NCI-H524 (cell line): ENCODE results near the gene NECTIN1.

ENCODE experiments used
- DNase-seq, 2 experiments: peaks; one replicate each; lab custom pipeline; 2025; lab: John Stamatoyannopoulos, UW

Gene NECTIN1

DNA sequence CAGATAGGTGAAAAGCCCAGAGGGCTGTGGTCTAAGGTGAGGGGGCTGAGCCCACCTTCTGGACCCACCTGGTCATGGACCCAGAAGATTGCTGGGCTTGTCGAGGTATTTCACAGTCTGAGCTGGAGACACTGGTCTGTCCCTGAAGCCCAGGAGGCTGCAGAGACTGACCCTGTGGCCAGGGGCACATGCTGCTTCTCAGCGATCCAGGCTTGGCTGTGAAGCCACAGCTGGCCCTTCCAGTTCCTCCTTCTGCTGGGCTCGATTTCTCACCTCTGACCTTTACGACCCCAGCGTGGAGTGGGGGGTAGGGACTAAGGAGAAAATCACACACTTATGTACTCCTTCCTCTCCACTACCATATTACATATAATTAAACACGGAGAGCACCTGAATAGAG is 88.5 kb downstream of the NECTIN1 start:
- no peak for DNase-seq

DNA sequence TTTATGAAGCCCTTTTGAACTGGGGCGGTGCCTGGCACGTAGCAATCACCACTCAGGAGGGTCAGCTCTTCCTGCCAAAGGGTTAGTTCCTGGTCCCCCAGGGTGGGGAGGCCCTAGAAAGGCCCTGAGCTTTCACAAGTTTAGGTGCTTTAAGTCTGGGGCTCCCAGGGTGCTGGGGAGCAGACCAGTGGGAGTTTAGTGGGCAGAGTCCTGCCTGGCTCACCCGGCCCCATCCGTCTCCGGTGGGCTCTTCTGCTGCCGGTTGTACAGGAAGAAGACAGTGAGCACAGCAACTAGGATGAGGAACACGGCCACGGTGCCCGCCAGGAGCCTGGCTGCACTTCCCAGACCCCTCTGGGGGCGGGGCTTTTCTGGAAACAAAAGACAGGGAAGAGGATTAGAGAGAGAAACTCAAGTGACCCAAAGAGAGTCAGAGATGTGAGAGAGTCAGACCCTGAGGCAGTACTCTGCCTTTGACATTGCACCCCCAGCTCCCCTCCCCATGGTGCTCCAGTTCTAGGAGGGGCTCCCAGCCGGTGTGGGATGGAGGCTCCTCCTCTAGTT is 89.3 kb downstream of the NECTIN1 start:
- DNase-seq = no peak

DNA sequence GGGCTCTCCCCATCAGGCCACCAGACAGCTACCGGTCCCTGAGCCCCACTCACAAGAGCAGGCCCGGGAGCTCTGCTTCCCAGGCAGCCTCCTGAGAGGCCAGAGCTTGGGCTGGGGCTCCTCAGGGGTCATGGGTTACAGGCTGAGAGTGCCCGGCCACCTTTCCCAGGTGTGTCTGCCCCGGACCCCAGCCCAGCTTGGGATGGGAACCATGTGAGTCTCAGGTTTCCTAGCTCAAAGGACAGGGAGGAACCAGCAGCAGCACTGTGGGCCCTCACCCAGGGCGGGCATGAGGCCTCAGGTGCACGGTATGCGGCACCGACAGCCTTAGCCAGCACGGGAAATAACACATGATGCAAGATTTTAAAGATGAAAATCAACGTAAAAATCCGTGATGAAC is 90.1 kb downstream of the NECTIN1 start:
- no peak for DNase-seq

DNA sequence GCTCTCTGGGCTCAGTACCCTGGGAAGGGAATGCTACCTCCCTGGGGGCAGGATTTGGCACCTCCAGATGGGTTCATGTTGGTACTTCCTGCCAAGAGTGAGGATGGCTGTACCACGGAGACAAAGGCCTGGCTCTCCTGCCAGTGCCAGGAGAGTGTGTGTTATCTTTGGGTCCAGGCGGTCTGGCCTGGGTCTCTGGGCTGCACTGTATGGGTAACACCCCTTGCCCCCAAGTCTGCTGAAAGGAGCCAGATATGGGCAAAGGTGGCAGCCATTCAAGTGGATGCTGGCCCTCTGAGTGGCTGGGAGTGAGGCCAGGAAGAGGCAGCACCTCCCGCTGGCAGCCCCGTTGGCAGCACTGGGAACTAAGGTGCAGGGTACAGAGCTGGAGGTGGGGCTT is 91.5 kb downstream of the NECTIN1 start:
- DNase-seq = no peak

DNA sequence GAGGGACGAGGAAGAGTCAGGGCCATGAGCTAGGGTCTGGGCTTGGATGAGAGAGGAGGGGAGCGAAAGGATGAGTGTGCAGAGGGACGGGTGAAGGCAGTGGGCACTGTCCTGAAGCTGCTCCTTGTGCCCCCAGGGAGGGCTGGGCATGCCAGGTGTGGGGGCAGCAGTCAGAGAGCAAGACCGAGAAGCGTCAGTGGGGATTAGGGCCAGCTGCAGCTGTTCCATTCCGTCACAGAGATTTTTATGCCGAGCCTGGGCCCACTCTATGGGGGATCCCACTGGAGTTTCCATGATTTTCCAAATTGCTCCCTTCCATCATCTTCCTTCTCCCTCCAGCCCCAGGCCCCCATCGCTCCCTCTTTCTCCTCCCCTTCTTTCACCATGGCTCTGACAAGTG is 93.2 kb downstream of the NECTIN1 start:
- peak in 1 of 2 experiments; percentile 48 for DNase-seq

DNA sequence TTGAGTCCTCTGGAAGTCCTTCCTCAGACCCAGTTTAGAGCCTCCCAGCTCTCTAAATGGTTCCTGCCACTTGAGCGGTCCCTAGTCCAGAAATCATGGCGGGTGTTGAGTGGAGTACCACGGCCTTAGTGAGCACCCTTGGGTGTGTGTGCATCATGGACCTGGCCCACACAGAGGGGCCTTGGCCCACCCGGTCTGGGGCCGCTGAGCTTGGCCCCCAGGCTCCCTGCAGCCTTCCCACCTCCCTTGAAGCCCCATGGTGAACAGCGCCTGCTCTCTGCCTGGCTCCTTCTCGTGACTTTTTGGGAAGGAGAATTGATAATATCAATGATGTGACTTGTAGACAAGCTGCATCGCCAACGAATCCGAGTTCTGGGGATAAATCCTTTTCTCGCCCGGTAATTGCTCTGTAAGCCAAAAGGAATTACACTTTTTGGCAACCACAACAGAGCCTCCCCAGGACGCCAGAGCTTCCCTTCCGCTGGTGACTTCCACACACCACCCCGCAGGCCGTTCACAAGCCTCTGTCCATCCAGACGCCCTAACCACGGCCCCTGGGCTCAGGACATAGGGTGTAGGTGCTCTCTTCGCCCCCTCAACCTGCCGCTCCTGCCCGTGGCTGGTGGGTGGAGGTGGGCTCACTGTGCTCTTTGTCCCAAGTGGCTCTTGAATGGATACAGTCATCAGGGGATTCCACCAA is 93.8 kb downstream of the NECTIN1 start:
- DNase-seq = no peak

DNA sequence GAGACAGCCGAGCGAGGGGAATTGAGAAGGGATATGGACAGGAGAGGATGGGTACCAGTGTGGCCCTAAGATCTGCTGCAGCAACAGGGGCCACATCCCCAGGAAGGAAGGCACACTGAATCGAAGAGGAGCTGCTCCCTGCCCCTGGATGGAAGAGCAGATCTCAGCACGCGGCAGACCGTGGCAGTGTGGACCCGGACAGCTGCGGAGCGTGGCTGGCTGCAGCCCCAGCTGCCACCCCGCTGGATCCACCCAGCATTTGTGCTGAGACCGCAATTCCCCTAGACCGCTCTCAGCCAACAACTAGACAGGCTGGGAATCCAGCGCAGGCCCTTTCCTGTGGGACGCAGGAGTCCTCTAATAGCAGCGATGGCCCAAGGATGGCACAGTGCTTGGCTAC is 94.7 kb downstream of the NECTIN1 start:
- DNase-seq = peak in 1 of 2 experiments; percentile 38

DNA sequence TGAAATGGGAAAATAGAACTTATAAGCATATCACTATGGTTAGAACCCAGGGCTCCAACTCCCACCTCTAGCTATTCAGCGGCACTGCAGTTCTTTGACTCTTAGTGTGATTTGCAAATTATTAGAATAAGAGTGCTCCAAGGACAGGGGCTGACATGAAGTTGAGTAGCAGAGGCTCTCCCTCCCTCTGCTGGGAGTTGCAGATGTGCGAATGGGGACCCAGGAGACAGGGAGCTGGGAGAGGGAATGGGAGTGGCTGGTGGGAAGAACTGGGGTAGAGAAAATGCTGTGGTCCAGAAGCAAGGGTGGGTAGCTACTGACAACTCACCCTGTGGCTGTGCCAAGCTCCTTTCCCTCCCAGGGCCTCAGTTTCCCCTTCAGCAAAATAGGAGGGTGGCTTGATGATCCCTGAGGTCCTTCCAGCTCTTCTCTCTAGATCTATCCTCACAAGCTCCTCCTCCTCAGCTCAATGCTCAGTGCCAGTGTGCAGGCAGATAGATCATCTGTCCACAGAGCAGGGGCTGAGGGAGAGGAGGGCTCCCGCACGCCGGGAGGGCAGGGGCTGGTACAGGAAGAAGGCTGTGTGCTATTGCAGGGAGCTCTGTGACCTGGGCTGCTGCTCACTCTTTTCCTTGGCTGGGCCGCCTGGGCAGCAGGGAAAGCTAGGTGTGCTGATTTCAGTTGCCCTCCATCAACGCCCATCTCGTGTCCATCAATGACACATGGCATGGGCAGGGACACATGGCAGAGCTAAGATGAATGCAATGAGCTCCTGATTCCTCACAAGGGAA is 99.0 kb downstream of the NECTIN1 start:
- DNase-seq = no peak

DNA sequence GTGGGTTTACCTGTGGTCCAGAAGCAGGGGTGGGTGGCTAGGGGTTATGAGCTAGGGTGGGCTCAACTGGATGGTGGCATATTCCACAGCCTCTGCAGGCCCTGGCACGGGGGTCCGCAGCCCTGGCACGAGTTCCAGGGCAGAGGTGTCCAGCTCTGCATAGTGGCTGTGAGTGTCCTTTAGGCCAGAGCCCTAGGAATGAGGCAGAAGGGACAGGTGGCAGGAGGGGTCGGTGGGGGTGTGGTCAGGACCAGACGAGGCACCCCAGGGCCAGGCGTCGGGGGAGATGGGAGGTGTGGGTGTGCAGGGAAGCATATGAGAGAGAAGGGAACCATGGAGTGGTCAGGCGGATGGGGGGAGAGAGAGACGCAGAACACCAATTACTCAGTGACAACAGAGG is 99.9 kb downstream of the NECTIN1 start:
- DNase-seq = no peak

DNA sequence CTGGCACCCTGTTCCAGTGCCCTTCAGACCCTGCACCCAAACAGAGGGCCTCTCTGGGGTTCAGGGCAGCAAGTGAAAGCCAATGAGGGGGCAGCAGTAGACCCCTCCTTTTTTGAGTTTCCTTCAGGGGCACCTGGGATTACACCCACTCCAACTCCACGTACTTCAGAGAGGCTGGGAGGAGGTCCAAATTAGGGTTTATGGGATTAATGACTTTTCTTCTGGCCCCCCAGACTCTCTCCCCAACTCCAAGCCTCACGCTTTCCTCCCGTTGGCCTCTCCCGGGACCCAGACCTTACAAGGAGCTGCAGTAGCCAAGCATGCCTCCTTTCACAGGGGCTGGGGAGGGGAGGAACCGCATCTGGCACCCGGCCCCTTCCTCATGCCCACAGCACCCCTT is 101.7 kb downstream of the NECTIN1 start:
- peak; percentile 82 to 87 for DNase-seq

DNA sequence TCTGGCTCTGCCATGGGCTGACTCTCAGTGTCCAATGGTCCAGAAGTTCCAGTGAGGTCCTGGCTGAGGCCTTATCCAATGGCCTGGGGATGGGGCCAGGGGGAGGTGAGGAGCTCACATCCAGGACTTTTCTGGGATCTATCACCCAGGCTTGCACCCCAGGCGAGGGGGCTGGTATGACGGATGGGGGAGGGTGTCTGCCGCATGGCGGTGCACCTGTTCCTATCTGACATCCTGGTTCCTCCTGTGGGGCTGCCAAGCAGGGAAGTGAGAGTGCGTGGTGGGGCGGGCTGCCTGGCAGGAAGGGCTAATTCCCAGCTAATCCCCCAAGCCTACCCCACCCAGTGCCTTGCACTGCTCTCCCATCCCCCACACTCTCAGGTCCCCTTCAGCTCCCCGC is 102.1 kb downstream of the NECTIN1 start:
- DNase-seq = peak; percentile 91 to 93

DNA sequence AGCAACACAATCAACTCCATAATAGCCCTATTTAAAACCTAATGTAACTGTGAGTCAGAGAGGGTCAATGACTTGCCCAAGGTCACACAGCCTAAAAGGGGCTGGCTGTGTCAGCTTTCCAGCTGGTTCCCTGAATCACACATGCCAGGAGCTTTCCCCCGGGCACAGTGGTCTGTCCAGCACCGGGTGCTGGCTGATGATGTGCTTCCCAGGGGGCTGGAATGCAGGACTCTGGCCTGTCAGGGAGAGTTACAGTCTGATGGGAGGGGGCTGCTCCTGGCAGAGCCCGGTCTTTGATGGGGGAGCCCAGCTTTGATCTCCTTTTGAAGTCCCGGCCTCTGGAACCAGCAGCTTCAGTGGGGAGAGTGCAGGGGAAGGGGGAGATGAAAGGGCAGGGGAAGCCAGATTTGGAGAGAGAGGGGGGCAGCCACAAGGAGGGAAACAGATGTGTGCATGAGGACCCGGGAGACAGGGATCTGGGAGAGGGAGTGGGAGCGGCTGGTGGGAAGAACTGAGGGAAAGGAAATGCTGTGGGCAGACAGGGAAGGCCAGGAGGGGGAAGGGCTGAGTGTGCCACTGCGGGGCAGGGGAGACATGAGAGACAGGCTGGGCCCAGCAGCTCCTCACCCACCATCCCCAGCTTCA is 102.7 kb downstream of the NECTIN1 start:
- peak; percentile 67 to 85 for DNase-seq

DNA sequence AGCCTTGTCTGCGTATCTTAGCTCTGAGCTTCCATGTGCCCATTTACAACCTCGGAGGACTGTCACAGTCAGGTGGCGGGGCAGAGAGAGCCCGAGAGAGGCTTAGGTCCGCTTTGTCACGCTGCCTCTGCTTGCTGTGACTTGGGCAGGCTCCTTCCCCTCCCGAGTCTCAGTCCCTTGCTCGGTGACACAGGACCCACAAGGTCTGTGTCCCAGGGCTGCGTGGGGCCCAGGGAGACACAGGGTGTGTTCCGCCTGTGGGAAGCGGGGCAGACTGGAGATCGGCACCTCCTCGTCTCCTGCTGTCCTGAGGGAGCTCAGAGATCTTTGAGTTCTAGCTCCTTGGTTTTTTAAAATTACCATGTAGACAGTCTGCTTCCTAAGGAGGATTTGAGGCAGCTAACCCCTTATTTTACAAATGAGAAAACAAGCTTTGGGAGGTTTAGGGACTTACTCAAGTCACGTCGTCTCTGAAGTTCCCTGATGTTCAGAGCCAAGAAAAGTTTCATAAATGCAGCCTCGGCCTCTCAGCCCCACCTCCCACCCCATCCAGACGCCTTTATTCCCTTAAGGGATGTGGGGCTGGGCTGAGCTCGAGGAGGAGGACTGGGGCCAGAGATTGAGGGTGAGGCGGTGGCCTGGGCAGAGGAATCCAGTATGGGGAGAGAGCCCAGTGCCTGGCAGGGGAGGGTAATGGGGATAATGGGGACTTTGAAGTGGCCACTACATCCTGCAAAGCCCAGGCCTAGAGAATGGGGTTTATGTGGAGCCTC is 103.6 kb downstream of the NECTIN1 start:
- DNase-seq = peak in 1 of 2 experiments; percentile 24

DNA sequence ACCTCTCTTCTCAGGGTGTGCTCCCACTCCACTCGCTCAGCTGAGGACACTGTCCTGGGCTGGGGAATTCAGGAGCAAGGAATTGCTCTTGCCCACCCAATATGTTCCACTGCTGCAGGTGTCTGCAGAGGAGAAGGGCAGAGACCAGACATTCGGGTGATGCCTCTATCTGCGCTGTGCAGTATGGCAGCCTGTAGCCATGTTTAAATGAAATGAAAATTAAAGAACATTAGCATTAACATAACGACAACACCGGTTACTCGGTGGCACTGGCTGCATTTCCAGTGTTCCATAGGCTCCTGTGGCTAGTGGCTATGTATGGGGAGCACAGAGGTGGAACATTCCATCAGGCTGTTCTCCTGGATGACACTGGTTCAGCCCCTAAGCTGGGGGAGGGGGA is 104.4 kb downstream of the NECTIN1 start:
- DNase-seq = no peak

DNA sequence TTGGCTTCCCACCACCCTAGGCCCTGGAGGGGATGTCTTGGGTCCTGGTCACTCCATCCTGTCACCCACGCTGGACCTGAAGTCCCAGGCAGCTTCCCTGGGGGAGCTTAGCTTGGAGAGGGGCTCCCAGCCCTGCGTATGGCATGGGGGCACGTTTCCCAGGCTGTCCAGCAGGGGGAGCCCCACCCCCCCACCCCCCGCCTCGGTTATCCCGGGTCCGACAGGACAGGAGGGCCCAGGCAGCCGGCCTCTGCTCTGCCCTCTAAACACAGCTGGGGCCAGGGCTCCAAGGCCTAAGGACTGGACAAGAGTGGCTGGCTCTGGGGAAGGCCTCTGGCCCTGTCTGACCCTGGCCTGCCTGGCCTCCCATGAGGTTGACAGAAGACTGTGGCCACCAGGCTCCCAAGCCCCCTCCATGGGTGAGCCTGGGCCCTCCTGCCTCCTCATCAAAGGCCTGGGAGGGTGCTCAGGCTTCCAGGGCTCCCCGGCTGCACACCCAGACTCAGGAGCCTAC is 104.8 kb downstream of the NECTIN1 start:
- peak in 1 of 2 experiments; percentile 32 for DNase-seq

DNA sequence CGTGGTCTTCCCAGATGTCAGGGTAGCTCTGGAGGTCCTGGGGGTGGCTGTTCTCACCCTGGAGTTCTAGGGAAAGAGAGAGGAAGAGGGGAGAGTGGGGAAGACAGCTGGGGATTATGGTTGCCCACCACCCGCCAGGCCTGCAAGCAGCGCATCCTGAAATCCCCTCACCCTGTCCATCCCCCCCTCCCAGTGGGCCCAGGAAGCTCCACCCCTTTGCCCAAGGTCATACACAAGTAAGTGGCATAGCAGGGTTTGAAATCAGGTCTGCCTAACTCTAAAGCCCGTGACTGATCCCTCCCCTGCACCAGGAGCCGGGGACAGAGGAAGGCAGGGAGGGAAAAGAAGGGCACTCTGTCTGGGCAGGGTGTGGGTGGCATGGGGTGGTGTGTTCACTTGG is 105.3 kb downstream of the NECTIN1 start:
- DNase-seq = peak in 1 of 2 experiments; percentile 39

DNA sequence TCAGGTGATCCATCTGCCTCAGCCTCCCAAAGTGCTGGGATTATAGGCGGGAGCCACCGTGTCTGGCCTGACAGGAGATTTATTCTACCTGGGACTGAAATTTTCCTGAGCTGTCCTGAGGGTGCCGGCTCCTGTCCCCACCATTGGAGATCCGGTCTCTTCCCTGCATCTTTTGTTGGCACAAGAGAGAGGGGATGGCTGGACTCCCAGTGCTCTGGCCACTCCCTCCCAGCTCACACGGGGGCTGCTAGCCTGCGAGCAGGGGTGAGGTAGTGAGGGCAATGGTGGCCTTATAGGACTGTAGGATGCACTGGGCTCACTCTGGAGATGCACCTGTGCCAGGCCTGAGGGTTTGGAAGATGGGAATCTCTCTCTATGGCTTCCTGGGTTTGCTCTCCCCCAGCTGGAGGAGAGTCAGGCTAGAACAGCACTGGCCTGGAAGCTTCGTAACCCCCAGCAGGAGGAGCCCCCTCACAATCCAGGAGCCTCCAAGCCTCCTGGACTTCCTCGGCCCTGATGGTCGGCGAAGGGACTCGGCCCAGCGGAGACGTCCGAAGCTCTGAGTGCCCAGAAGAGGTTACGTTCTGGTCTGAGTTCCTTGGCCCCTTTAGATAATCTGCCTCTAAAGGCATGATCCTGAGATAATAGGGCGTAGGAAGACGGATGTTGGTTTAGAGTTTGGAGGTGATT is 106.4 kb downstream of the NECTIN1 start:
- DNase-seq = no peak

DNA sequence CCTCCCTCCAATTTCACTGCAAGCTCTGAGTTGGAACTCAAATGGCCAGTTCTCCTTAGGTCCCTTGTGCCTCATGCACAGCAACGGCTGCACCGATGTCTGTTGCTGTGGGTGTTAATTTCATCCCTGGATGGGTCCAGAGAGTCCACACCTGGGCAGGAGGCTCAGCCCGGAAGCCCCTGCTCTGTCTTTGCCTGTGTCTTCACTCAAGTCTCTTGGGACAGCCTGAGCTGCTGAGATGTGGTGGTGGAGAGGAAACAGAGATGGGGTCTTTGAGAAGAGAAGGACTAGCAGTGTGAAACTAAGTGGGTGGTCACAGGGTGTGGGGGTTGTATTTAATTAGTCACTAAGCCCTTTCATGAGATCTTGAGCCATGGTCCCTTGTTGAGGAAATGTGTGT is 109.3 kb downstream of the NECTIN1 start:
- no peak for DNase-seq

DNA sequence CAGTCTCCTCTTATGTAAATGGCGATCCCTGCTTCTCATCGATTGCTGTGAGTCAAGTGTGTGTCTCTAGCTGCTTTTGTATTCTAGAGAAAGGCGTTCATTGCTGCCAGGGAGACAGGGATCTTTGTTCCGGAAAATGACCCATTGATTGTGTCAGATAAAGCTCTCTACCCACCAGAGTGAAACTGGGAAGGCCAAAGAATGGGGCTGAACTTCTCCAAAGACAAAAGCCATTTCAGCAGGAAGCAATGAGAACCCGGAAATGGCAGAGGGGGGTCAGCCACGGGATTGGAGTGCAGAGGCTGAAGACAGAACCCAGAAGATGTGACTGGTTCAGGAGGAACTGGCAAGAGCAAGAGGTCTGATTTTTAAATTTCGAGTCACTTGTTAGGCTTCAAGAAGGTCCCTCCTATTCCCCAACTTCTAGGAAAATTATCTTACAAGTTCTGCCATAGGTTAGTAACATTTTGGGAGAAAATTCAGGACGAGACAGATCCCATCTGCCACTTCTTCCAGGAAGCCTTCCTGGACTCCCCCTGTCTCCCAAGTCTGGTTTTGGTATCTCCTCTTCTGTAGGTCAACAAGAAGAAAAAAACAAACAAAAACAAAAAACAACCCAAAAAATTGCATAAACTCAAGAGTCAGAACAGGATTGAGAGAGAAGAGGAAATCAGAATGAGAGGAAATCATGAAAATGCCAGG is 110.6 kb downstream of the NECTIN1 start:
- no peak for DNase-seq

DNA sequence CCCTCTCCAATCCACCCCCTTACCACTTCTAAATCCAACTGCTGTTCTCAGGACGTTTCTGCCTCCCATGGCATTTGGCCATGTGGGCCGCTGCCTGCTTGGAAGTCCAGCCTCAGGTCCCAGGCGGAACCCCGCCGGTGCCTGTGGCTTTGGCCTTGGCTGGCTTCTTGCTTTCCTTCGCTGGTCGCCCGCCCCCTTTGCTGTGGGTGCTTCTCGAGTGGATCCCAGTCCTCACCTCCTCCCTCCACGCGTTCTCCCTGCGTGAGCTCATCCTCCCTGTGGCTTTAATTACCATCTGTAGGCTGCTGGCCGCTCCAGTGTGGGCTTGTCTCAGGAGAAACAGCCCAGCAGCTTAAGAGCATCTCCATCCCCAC is 111.7 kb downstream of the NECTIN1 start:
- DNase-seq = peak in 1 of 2 experiments; percentile 52
